Tibial artery (tissue), 4 donors: ENCODE measurements around the gene FBXO3.

Experiments used
- DNase-seq, 2 donors: peaks; one replicate each; pipeline ENCODE4 v3.0.0-alpha.2; 2019
- H3K27ac ChIP-seq, 2 donors: fragments of 200-600 bp; sonication (generic) in 1 of 2; 1 replicate in 1 of 2; 2 replicates in 1 of 2; pipeline ENCODE4 v1.5.1; 2018 to 2019; ENCODE audit warnings: mild to moderate bottlenecking in 1 of 2
- H3K27me3 ChIP-seq, 2 donors: fragments of 200-600 bp; sonication (generic) in 1 of 2; one replicate each; pipeline versions ENCODE4 v1.5.1 to v1.6.0; 2016 to 2019
- H3K36me3 ChIP-seq, 3 donors: fragments of 200-600 bp; sonication (generic) in 2 of 3; one replicate each; pipeline ENCODE4 v1.5.1; 2016 to 2019; ENCODE audit warnings: mild to moderate bottlenecking in 2 of 3
- H3K4me1 ChIP-seq, 4 donors: fragments of 200-600 bp; sonication (generic) in 2 of 4; 1 replicate in 3 of 4; 2 replicates in 1 of 4; pipeline ENCODE4 v1.5.1; 2016 to 2019
- H3K4me3 ChIP-seq, 2 donors: fragments of 200-600 bp; sonication (generic) in 1 of 2; 1 replicate in 1 of 2; 2 replicates in 1 of 2; pipeline ENCODE4 v1.5.1; 2018 to 2019; ENCODE audit warnings: mild to moderate bottlenecking in 2 of 2
- H3K9me3 ChIP-seq, 3 donors: fragments of 200-600 bp; sonication (generic) in 1 of 3; one replicate each; pipeline ENCODE4 v1.5.1; 2016 to 2019
- CTCF ChIP-seq, 2 experiments: fragments of 200-600 bp in 1 of 2; fragments of 450-650 bp in 1 of 2; IDR thresholded peaks; one replicate each; pipeline ENCODE4 v1.5.1; 2017 to 2019; ENCODE audit warnings: antibody characterized with exemption in 2 of 2, mild to moderate bottlenecking in 1 of 2, moderate library complexity in 1 of 2
- intact Hi-C: fragments of 100-400 bp; cut with DNase I; formaldehyde crosslinking; loops from one replicate; pipeline ENCODE4 v1.15.0; 2023; ENCODE audit warnings: low total_unique reads

Gene FBXO3

GRCh38 chr11:33725496-33725895 lies 48.8 kb downstream of the FBXO3 start:
- peaks cover 0 to 59% (median 39%) of the 10 kb centered on the region in 4 donors for H3K4me1 ChIP-seq
- no peak overlapping the region for H3K4me3 ChIP-seq
- peaks cover 11 to 18% (median 17%) of the 10 kb centered on the region in 3 donors for H3K36me3 ChIP-seq
- H3K27ac ChIP-seq = peak overlapping the region in 1 of 2 donors; percentile 71
- H3K9me3 ChIP-seq = no peaks in the 10 kb centered on the region
- no peak for TF ChIP-seq CTCF (IDR thresholded peaks at IDR 0.05)
- no peaks in the 10 kb centered on the region for H3K27me3 ChIP-seq
- intact Hi-C loops = no loop called here
- no peak for DNase-seq

- Histone ChIP-seq H3K27me3 (no peaks in the 10 kb centered on the region), H3K36me3 (peaks cover 20 to 26% (median 25%) of the 10 kb centered on the region in 3 donors), H3K4me1 (peaks cover 0 to 53% (median 36%) of the 10 kb centered on the region in 4 donors), H3K27ac (peak overlapping the region; percentile 67 to 71), H3K9me3 (no peaks in the 10 kb centered on the region), H3K4me3 (no peak overlapping the region)
- TF ChIP-seq CTCF (IDR thresholded peaks at IDR 0.05) = no peak
- DNase-seq = peak; percentile 82 to 88
- intact Hi-C loops = no loop called here
These were observed 49.7 kb downstream of the FBXO3 start for GRCh38 chr11:33724644-33725035.

- peaks cover 0 to 53% (median 36%) of the 10 kb centered on the region in 4 donors for H3K4me1 ChIP-seq
- no peaks in the 10 kb centered on the region for H3K9me3 ChIP-seq
- no peak for DNase-seq
- TF ChIP-seq CTCF (IDR thresholded peaks at IDR 0.05) = no peak
- H3K27ac ChIP-seq = peak overlapping the region; percentile 67 to 71
- H3K36me3 ChIP-seq = peaks cover 29 to 39% (median 38%) of the 10 kb centered on the region in 3 donors
- intact Hi-C loops = no loop called here
- H3K27me3 ChIP-seq = no peaks in the 10 kb centered on the region
- no peak overlapping the region for H3K4me3 ChIP-seq
These were observed 51.0 kb downstream of the FBXO3 start for GRCh38 chr11:33723238-33723881.

DNA sequence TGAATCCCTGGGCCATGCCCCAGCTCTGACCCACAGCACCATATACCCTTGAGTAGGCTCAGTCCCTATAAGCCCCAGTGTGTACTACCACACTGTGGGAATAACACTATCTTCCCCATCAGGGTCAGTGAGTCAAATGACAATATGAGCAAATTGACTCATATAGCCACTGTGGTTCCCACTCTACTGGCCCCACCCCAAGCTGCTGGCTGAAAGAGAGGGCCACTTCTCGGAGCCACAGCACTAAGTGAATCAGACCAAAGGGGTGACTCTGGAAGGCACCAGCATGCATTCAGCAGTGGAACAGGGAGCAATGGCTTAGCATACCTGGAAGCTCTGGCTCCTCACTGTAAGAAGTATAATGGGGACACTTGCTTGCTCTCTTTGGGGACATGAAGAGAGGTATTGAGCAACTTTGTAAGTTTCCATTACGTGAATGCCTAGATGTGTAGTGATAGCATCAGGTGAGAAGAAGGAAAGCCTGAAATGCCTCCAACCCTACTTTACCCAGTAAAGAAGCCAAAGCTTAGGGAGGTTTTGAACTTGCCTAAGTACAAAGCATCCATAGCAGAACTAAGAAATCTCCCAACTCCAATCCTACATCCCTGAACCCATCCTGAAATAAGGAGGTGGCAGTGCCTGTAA lies 51.6 kb downstream of the FBXO3 start:
- H3K27me3 ChIP-seq = no peaks in the 10 kb centered on the region
- no peak overlapping the region for H3K4me3 ChIP-seq
- peak overlapping the region; percentile 67 to 71 for H3K27ac ChIP-seq
- no peak for TF ChIP-seq CTCF (IDR thresholded peaks at IDR 0.05)
- H3K36me3 ChIP-seq = peaks cover 33 to 46% (median 45%) of the 10 kb centered on the region in 3 donors
- no peak for DNase-seq
- peaks cover 0 to 51% (median 36%) of the 10 kb centered on the region in 4 donors for H3K4me1 ChIP-seq
- intact Hi-C loops = no loop called here
- no peaks in the 10 kb centered on the region for H3K9me3 ChIP-seq

- DNase-seq = no peak
- no peaks in the 10 kb centered on the region for H3K27me3 ChIP-seq
- no peaks in the 10 kb centered on the region for H3K9me3 ChIP-seq
- H3K4me1 ChIP-seq = peaks cover 0 to 48% (median 34%) of the 10 kb centered on the region in 4 donors
- intact Hi-C loops = no loop called here
- no peak for TF ChIP-seq CTCF (IDR thresholded peaks at IDR 0.05)
- peak overlapping the region; percentile 67 to 71 for H3K27ac ChIP-seq
- peaks cover 39 to 53% (median 52%) of the 10 kb centered on the region in 3 donors for H3K36me3 ChIP-seq
- no peak overlapping the region for H3K4me3 ChIP-seq
These were observed 52.3 kb downstream of the FBXO3 start for GRCh38 chr11:33721984-33722383.
